ENCODE data around the gene LKAAEAR1. TPM values are rescaled to one million over a fixed set of nuclear protein-coding genes. Genes with fewer than 3 reads are reported as not detected.

Gene LKAAEAR1
- total and polyA plus RNA-seq, 2 of the 13 experiments (the other 11 are each of a cell fraction or from before 2014, with no cell fraction given) = not detected

- TF ChIP-seq PRPF4 (IDR thresholded peaks at IDR 0.05; ENCODE audit: low read depth, low read length, poor library complexity, severe bottlenecking) (no peak), SMC3 (IDR thresholded peaks at IDR 0.05; ENCODE audit: low read length) (no peak), NKX3-1 (CRISPR knock-in tag; IDR thresholded peaks at IDR 0.05) (no peak), NBN (conservative IDR thresholded peaks at IDR 0.05) (no peak), MED8 (CRISPR knock-in tag; IDR thresholded peaks at IDR 0.05; ENCODE audit: insufficient replicate concordance) (no peak), FOXM1 (CRISPR knock-in tag; IDR thresholded peaks at IDR 0.05) (no peak), ZNF383 (CRISPR knock-in tag; IDR thresholded peaks at IDR 0.05; ENCODE audit: borderline replicate concordance) (no peak), TCF7L2 (IDR thresholded peaks at IDR 0.05; ENCODE audit: low read depth, low read length) (no peak), ZNF687 (CRISPR knock-in tag; IDR thresholded peaks at IDR 0.05) (peak; percentile 91), CCAR2 (optimal IDR thresholded peaks at IDR 0.05; ENCODE audit: low read depth, low read length) (no peak), ZNF143 (CRISPR knock-in tag; IDR thresholded peaks at IDR 0.05) (no peak; the same call in 1 of the 2 replicates), FOXK2 (IDR thresholded peaks at IDR 0.05) (no peak), ARID3A (IDR thresholded peaks at IDR 0.05; ENCODE audit: low read depth, low read length) (no peak), ASH2L (IDR thresholded peaks at IDR 0.05; ENCODE audit: insufficient read length, low read depth, low read length) (no peak), PLRG1 (conservative IDR thresholded peaks at IDR 0.05) (no peak), IKZF1 (IDR thresholded peaks at IDR 0.05) (no peak), ZSCAN22 (CRISPR knock-in tag; IDR thresholded peaks at IDR 0.05) (no peak), ZNF264 (CRISPR knock-in tag; IDR thresholded peaks at IDR 0.05) (no peak; the same call in 1 of the 2 replicates), MBNL3 (CRISPR knock-in tag; conservative IDR thresholded peaks at IDR 0.05) (no peak), ZSCAN30 (CRISPR knock-in tag; IDR thresholded peaks at IDR 0.05) (no peak), SRSF1 (optimal IDR thresholded peaks at IDR 0.05; ENCODE audit: low read depth, low read length) (no peak), GFI1 (CRISPR knock-in tag; IDR thresholded peaks at IDR 0.05; ENCODE audit: borderline replicate concordance) (no peak), SRSF4 (IDR thresholded peaks at IDR 0.05; ENCODE audit: low read depth, low read length, poor library complexity, severe bottlenecking) (no peak), ZNF224 (CRISPR knock-in tag; IDR thresholded peaks at IDR 0.05) (peak; percentile 77; the same call in 1 of the 2 replicates), ZMAT3 (CRISPR knock-in tag; conservative IDR thresholded peaks at IDR 0.05) (peak; percentile 15; the same call in 1 of the 2 replicates)
These were observed 18.9 kb downstream of the LKAAEAR1 start (continued) for GRCh38 chr20:64065062-64065973.

Measured in HepG2 (cell line).